ENCODE results near the gene SETBP1.

The SETBP1 gene

DNA sequence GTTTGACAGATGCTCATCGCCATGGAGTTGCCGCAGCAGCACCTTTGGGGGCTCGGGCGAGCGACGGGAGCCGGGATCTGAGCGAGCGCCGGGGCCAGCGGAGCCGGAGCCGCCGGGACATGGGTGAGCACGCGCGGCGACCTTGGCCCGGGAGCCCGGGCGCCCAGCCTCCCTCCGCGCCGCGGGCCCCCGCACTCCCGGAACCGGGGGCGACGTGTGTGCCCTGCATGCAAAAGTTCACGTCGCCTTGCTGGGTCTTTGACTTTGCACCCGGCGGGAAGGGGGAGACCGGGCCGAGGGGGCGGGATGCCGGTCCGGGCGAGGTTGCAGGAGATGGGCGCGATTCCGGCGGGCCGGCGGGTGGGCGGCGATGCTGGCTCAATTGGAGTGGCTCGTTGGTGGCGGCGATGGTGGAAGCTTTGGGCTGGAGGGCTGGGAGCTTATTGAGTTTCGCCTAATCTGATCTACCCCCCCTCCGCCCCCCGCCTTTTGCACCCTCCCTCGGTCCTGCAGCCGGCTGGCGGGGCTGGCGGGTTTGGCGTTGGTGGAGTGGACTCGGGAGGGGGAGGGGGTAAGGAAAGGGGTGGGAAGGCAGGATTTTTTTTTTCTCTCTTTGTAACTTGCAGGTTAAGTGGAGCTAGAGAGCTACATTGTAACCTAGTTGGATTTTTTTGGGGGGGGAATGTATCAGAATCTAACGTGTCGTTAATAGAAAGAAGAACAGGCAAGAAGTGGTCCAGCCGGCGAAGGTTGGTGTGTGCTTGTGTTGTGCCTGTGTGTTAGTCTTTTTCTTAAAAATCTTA is at the start of gene SETBP1:
Gene SETBP1, plus strand, starts transcription at position 616 of the 803 bp plus-strand sequence. CDS start 20,459 bp downstream, outside the sequence.
- DNase-seq (ENCODE audit: low read depth in 2 of 2), result peak; percentile 24 to 25

DNA sequence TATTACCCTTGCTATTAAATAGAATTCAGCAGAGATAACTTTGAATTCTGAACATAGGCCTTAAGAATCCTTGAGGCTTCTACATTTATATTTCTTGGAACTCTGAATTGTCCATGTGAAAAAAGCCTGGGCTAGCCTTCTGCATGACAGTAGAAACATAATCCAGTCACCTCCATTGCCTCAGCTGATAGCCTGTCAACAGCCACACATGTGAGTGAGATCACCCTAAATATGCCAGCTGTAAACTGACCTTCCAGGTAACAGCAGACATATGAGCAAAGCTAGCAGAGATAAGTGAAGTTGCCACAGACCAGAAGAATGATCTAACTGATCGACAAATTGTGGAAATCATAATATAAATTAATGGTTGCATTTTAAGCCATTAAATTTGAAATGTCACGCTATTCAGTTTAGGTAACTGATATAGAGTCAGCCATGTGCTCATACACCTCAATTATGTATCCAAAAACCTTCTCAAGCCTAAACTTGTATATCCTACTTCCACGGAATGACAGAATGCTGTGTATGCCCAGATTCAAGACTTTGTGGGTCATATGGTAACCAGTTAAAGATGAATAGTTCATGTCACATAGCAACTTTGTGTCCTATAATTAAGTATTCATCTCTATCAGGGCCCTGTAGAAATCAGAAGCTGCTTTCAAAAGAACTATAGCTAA is 48.1 kb upstream of the SETBP1 start:
- no peak for DNase-seq (ENCODE audit: low read depth in 2 of 2)

GRCh38 chr18:44635546-44635945 is 45.1 kb upstream of the SETBP1 start:
- no peak for DNase-seq (ENCODE audit: low read depth in 2 of 2)

- no peak for DNase-seq (ENCODE audit: low read depth in 2 of 2)
These were observed 44.4 kb upstream of the SETBP1 start for GRCh38 chr18:44636241-44636640.

DNA sequence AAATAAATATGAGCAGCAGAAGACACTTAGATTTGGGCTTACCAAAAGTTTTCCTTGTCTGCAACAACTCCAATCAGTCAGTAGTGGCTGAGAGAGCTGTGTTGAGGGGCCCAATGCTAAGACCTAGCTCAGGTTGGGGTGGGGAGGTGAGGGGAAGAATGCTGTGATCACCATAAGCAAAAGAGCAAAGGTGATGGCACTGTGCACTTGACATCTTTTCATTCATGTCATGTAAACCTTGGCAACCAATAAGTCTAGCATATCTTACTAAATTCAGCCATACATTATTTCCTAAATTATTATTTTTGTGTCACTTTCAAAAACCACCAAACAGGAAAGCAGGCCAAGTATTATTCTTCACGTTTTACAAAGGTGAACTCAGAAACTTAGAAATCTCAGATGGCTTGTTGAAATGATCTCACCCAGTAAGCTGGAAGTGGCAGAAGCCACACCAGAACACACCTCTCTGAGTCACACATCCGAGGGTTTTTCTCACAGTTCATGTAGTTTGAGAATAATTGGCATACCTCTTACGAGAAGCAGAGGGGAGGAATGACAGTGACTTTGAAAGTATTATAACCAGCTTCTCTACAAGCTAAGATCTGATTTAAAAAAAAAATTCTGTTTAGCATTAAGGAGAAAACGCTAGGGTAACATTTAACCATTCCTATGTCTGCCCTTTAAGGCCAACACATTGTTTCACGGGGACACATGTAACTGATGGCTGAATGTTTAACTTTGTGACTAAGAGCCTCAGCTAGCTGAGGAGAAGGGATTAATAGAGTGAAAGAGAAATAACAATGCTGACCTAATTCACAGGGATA is 43.3 kb upstream of the SETBP1 start:
- DNase-seq (ENCODE audit: low read depth in 2 of 2), result peak in 1 of 2 donors; percentile 3

- DNase-seq (ENCODE audit: low read depth in 2 of 2), result no peak
These were observed 42.6 kb upstream of the SETBP1 start for GRCh38 chr18:44638034-44638540.

- DNase-seq (ENCODE audit: low read depth in 2 of 2), result no peak
These were observed 41.9 kb upstream of the SETBP1 start for GRCh38 chr18:44638811-44639210.

DNA sequence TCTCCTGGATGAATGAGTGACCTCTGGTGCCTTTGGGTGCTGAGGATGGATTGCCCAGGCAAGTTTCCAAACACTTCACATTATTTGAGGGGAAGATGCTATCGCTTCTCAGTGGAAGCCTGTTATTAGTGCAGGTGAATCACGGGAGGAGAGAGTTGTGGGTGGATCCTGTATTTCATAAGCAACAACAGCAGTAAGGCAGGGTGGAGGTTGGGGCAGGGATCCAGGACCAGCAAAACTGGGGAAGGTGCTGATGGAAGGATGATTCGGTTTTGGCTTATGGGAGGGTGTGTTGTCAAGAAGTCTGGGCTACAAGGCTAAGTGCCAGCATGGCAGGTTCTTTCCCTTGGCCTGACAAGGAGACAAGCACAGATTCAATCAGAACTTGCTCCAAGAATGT is 37.7 kb upstream of the SETBP1 start:
- no peak for DNase-seq (ENCODE audit: low read depth in 2 of 2)

GRCh38 chr18:44651478-44651877 is 29.2 kb upstream of the SETBP1 start:
- no peak for DNase-seq (ENCODE audit: low read depth in 2 of 2)

GRCh38 chr18:44651918-44652572 is 28.6 kb upstream of the SETBP1 start:
- no peak for DNase-seq (ENCODE audit: low read depth in 2 of 2)

GRCh38 chr18:44652722-44653121 is 28.0 kb upstream of the SETBP1 start:
- no peak for DNase-seq (ENCODE audit: low read depth in 2 of 2)

- DNase-seq (ENCODE audit: low read depth in 2 of 2), result no peak
These were observed 26.1 kb upstream of the SETBP1 start for GRCh38 chr18:44654573-44654972.

DNA sequence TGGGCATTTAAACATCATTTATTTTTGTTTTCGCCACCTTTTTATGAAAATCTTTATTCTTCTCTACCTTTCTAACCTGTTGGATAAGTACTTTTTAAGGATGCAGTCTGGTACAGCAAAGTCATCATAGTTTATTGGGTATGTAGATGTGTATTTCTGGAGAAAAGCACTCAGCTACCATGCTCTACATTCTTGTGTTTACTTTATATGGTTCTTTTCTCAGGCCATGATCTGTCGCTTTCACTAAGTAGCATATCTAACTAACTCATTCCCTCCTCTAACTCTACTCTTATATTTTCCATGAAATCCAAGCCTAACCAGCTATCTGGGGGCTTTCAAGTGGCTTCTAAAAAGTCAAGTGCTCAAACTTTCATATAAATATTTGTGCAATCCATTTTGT is 25.3 kb upstream of the SETBP1 start:
- no peak for DNase-seq (ENCODE audit: low read depth in 2 of 2)

GRCh38 chr18:44659771-44660170 is 20.9 kb upstream of the SETBP1 start:
- DNase-seq (ENCODE audit: low read depth in 2 of 2), result no peak

GRCh38 chr18:44668270-44668975 is 12.3 kb upstream of the SETBP1 start:
- DNase-seq (ENCODE audit: low read depth in 2 of 2), result no peak

GRCh38 chr18:44671914-44672313 is 8.8 kb upstream of the SETBP1 start:
- DNase-seq (ENCODE audit: low read depth in 2 of 2), result no peak

- no peak for DNase-seq (ENCODE audit: low read depth in 2 of 2)
These were observed 8.2 kb upstream of the SETBP1 start for GRCh38 chr18:44672506-44672905.

DNA sequence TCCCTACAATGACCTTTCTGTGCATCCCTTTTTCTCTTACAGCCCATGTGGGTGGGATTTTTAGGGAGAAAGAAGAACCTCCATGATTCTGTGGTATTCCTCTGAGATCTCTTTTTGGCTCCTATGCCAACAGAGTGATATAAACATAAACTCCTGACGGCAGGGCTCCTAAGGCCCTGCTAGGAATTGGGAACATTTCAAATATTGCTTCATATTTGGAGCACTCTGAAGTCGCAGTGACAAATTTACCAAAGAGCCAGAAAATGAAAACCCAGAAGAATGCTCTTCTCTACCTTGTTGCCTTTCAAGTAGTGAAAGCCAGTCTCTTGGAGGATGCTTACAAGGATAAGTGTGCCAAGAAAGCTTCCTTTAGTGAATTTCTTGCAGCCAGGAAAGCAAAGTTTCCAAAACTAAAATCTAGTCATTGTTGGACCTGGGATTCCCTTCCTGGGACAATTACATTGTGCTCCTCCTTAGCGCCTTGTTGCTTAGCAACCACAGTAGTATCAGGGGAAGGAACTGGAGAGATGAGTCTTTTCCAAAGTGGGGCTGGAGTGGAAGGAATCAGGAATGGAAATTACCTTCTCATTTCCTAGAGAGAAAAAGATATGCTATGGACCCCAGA is 7.3 kb upstream of the SETBP1 start:
- DNase-seq (ENCODE audit: low read depth in 2 of 2), result no peak

GRCh38 chr18:44677933-44678332 is 2.8 kb upstream of the SETBP1 start:
- DNase-seq (ENCODE audit: low read depth in 2 of 2), result no peak

DNA sequence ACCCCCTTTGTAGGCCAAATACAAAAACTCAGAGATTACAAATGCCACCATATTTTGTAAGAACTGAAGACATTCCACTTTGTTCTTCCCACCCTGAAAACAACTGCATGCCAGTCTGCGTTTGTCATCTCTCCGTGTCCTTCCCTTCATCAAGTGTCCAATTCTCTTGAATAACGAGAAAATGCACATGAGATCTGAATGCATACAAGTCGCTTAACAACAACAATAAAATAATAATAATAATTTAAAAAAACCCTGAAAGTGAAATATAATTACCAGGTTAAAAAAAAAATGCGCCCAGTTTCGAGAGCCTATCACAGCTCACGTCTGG is 2.0 kb upstream of the SETBP1 start:
- no peak for DNase-seq (ENCODE audit: low read depth in 2 of 2)

Data from stimulated activated CD8-positive, alpha-beta memory T cell treated with anti-CD3 and anti-CD28 coated beads, Interleukin-15, amount 100 ng/mL, for 48 hours (primary cell).